TTC549 (cell line): ENCODE results near the gene LRRC47.

Experiments used
- FAIRE-seq: peaks from 2 replicates; lab custom pipeline; 2012; peaks lifted over from hg19 to GRCh38; lab: Jason Lieb, UNC

Gene LRRC47

GRCh38 chr1:3746830-3747521, 49.3 kb downstream of the LRRC47 start:
- no peak for FAIRE-seq

GRCh38 chr1:3746389-3746829, 49.9 kb downstream of the LRRC47 start:
- no peak for FAIRE-seq

GRCh38 chr1:3745590-3746381, 50.5 kb downstream of the LRRC47 start:
- FAIRE-seq = no peak

- no peak for FAIRE-seq
Measured at GRCh38 chr1:3745071-3745470, 51.2 kb downstream of the LRRC47 start.

- no peak for FAIRE-seq
Measured at GRCh38 chr1:3744646-3745045, 51.7 kb downstream of the LRRC47 start.

GRCh38 chr1:3743826-3744225, 52.5 kb downstream of the LRRC47 start:
- FAIRE-seq = no peak

- FAIRE-seq = no peak
Measured at GRCh38 chr1:3743421-3743820, 52.9 kb downstream of the LRRC47 start.

GRCh38 chr1:3742439-3743298, 53.6 kb downstream of the LRRC47 start:
- FAIRE-seq = no peak

- FAIRE-seq = no peak
Measured at GRCh38 chr1:3741566-3742438, 54.5 kb downstream of the LRRC47 start.

- FAIRE-seq = no peak
Measured at GRCh38 chr1:3740752-3741151, 55.5 kb downstream of the LRRC47 start.

GRCh38 chr1:3740042-3740441, 56.3 kb downstream of the LRRC47 start:
- no peak for FAIRE-seq

- FAIRE-seq = no peak
Measured at GRCh38 chr1:3738943-3739342, 57.4 kb downstream of the LRRC47 start.

GRCh38 chr1:3736708-3737107, 59.6 kb downstream of the LRRC47 start:
- FAIRE-seq = no peak

- FAIRE-seq = no peak
Measured at GRCh38 chr1:3736131-3736561, 60.2 kb downstream of the LRRC47 start.

GRCh38 chr1:3735688-3736087, 60.6 kb downstream of the LRRC47 start:
- no peak for FAIRE-seq

GRCh38 chr1:3735027-3735681, 61.1 kb downstream of the LRRC47 start:
- FAIRE-seq = no peak

- no peak for FAIRE-seq
Measured at GRCh38 chr1:3734602-3735001, 61.7 kb downstream of the LRRC47 start.

- no peak for FAIRE-seq
Measured at GRCh38 chr1:3733883-3734589, 62.3 kb downstream of the LRRC47 start.

- FAIRE-seq = no peak
Measured at GRCh38 chr1:3733094-3733882, 63.0 kb downstream of the LRRC47 start.
